MM.1S (cell line): ENCODE data around the gene PRMT5.
A peak's percentile ranks its signal among the peaks of the same experiment; 100 is the strongest.

Experiments used
- DNase-seq: peaks from one replicate; pipeline ENCODE4 v3.0.0-alpha.2; 2015
- H2AFZ ChIP-seq: fragments of 300-600 bp; sonication (generic); 2 replicates; pipeline ENCODE4 v1.6.0; 2016; ENCODE audit warnings: antibody characterized with exemption, low read length
- H3F3A ChIP-seq: fragments of 300-600 bp; sonication (generic); 2 replicates; pipeline ENCODE4 v1.6.1; 2016; ENCODE audit warnings: mild to moderate bottlenecking, antibody characterized with exemption, low read length, moderate library complexity, mixed read lengths; ENCODE audit not compliant: insufficient read depth
- H3K27ac ChIP-seq: fragments of 300-600 bp; sonication (generic); 2 replicates; pipeline ENCODE4 v1.5.1; 2016; ENCODE audit warnings: mild to moderate bottlenecking, low read length
- H3K27me3 ChIP-seq: fragments of 300-600 bp; sonication (generic); replicated peaks from 2 replicates; pipeline ENCODE4 v1.6.0; 2016; ENCODE audit warnings: low read length; ENCODE audit not compliant: insufficient read depth
- H3K36me3 ChIP-seq: fragments of 300-600 bp; sonication (generic); replicated peaks from 2 replicates; pipeline ENCODE4 v1.6.1; 2016; ENCODE audit warnings: mild to moderate bottlenecking, low read length, mixed read lengths; ENCODE audit not compliant: insufficient read depth
- H3K4me1 ChIP-seq: fragments of 300-600 bp; sonication (generic); 2 replicates; pipeline ENCODE4 v1.6.1; 2016; ENCODE audit warnings: low read length, mixed read lengths
- H3K4me2 ChIP-seq: fragments of 300-600 bp; sonication (generic); 2 replicates; pipeline ENCODE4 v1.6.0; 2016; ENCODE audit warnings: low read depth, low read length
- H3K4me3 ChIP-seq: fragments of 300-600 bp; sonication (generic); 2 replicates; pipeline ENCODE4 v1.5.1; 2016; ENCODE audit warnings: low read length, mixed read lengths
- H3K79me2 ChIP-seq: fragments of 300-600 bp; sonication (generic); 2 replicates; pipeline ENCODE4 v1.6.1; 2016; ENCODE audit warnings: mixed run types, low read length, mixed read lengths
- H3K9ac ChIP-seq: fragments of 300-600 bp; sonication (generic); 2 replicates; pipeline ENCODE4 v1.6.1; 2016; ENCODE audit warnings: low read length, mixed read lengths
- H3K9me2 ChIP-seq: fragments of 300-600 bp; sonication (generic); replicated peaks from 2 replicates; pipeline ENCODE4 v1.6.1; 2016; ENCODE audit warnings: mild to moderate bottlenecking, low read length, mixed read lengths; ENCODE audit not compliant: insufficient read depth
- H3K9me3 ChIP-seq: fragments of 300-600 bp; sonication (generic); replicated peaks from 2 replicates; pipeline ENCODE4 v1.6.1; 2016; ENCODE audit warnings: mild to moderate bottlenecking, low read length, mixed read lengths; ENCODE audit not compliant: insufficient read depth
- H4K20me1 ChIP-seq: fragments of 300-600 bp; sonication (generic); 2 replicates; pipeline ENCODE4 v1.6.1; 2016; ENCODE audit warnings: mild to moderate bottlenecking, low read length, moderate library complexity, mixed read lengths; ENCODE audit not compliant: insufficient read depth
- EZH2 ChIP-seq: fragments of 300-600 bp; sonication (generic); optimal IDR thresholded peaks from 2 replicates; pipeline ENCODE3; 2017; ENCODE audit warnings: low read depth, mild to moderate bottlenecking, antibody characterized with exemption, low read length, mixed read lengths
- EZH2phosphoT487 ChIP-seq: fragments of 300-600 bp; sonication (generic); IDR thresholded peaks from 2 replicates; pipeline ENCODE4 v1.6.1; 2018; ENCODE audit warnings: antibody characterized with exemption, low read length
- TF ChIP-seq, protein P1 (sequence below): fragments of 300-600 bp; sonication (generic); IDR thresholded peaks from 2 replicates; pipeline ENCODE4 v1.5.1; 2016; ENCODE audit warnings: antibody characterized with exemption, low read length, mixed read lengths

The PRMT5 gene

DNA sequence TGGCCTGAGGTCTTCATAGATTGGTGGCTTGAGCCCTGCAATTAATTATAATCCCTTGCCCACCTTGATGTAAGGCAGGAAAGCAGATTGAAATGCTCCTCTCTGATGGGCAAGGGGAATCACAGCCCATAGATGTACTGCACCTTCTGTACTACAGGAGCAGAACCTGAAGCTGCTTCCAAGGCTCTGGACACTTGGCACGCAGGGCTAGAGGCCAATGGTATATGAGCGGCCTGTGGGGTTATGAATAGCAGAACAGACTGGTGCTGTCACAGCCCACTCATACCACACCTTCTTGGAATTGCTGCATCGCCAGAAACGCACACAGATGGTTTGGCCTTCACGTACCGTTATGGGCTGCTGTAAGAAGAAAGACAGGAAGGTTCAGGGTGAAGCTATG lies 8.5 kb downstream of the PRMT5 start:
- Histone ChIP-seq H3K9ac (no peak overlapping the region), H3K27ac (no peak overlapping the region), H3K9me2 (no peaks in the 10 kb centered on the region), H4K20me1 (no peaks in the 10 kb centered on the region), H3K9me3 (no peaks in the 10 kb centered on the region), H3K36me3 (no peaks in the 10 kb centered on the region), H3K4me3 (no peak overlapping the region), H3F3A (0 out of 2 replicates have a peak, but pooled peaks cover 6% of the 10 kb centered on the region), H3K4me1 (peaks cover 11% of the 10 kb centered on the region; the same call in 1 of the 2 replicates), H3K4me2 (no peak overlapping the region), H3K27me3 (no peaks in the 10 kb centered on the region), H3K79me2 (peaks cover 30% of the 10 kb centered on the region), H2AFZ (no peak overlapping the region)
- DNase-seq, result no peak
- TF ChIP-seq EZH2, result no peak

DNA sequence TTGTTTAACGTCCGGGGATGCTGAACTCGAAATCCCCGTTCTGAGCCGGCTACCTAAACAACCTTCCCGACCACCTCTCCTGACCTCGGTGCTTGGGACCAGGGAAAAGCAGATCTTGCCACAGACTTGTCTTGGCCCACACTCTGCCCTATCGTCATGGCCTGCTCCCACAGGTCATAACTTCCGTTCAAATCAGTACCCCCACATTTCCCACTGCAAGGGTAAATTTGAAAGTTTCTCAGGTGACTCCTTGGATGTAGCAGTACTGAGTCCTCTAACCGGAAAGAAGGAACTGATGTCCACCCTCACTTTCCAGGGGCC lies 9.6 kb downstream of the PRMT5 start:
- Histone ChIP-seq H3K79me2 (peaks cover 41% of the 10 kb centered on the region), H3K4me1 (peaks cover 11% of the 10 kb centered on the region; the same call in 1 of the 2 replicates), H2AFZ (peak overlapping the region; percentile 42; the same call in 1 of the 2 replicates), H3K27me3 (no peaks in the 10 kb centered on the region), H3K9me2 (no peaks in the 10 kb centered on the region), H3K9ac (peak overlapping the region; percentile 60; the same call in 1 of the 2 replicates), H3K4me3 (peak overlapping the region; percentile 56), H3K9me3 (no peaks in the 10 kb centered on the region), H3F3A (0 out of 2 replicates have a peak, but pooled peaks cover 6% of the 10 kb centered on the region), H3K36me3 (no peaks in the 10 kb centered on the region), H3K4me2 (peak overlapping the region; percentile 76; the same call in 1 of the 2 replicates), H3K27ac (peak overlapping the region; percentile 82), H4K20me1 (no peaks in the 10 kb centered on the region)
- no peak for DNase-seq
- TF ChIP-seq EZH2phosphoT487 (no peak), EZH2 (no peak)
- TF ChIP-seq, protein P1, sequence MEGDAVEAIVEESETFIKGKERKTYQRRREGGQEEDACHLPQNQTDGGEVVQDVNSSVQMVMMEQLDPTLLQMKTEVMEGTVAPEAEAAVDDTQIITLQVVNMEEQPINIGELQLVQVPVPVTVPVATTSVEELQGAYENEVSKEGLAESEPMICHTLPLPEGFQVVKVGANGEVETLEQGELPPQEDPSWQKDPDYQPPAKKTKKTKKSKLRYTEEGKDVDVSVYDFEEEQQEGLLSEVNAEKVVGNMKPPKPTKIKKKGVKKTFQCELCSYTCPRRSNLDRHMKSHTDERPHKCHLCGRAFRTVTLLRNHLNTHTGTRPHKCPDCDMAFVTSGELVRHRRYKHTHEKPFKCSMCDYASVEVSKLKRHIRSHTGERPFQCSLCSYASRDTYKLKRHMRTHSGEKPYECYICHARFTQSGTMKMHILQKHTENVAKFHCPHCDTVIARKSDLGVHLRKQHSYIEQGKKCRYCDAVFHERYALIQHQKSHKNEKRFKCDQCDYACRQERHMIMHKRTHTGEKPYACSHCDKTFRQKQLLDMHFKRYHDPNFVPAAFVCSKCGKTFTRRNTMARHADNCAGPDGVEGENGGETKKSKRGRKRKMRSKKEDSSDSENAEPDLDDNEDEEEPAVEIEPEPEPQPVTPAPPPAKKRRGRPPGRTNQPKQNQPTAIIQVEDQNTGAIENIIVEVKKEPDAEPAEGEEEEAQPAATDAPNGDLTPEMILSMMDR, result no peak

DNA sequence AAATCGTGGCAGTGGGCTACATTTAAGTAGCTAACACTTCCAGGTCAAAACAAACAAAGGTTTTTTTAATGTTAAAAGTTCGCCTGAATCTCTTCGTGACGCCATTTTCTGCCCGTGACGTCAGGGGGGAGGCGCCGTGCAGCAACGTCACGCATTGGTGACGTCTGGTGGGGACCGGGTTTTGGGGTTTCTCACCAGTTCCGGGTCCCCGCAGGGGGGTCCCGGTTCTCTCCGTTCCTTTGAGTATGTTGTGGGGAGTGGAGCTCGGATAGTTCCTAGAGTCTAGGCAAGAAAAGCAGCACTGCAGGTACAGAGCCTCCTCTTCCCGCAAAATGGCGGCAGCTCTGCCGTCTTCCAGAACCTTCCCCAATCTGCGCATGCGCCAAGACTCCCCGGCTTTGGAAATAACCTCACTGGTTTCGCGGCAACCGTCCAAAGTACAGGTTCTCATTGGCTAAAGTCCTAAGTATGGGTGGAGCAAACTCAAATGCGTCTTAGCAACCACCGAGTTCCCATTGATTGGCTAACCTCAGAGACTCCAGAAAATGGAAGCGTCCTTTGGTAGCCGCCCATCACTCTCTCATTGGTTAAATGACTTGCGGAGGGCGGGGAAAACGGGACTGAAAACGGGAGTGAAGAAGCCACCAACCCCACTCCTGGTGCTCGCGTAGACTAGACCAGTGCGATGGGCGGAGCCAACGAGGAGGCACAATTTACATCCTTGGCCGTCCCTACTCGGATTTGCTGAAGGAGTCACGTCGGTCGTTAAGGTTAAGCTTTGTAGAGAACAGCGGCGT lies 10.2 kb downstream of the PRMT5 start, which contains the start of gene RBM23:
TSS of gene RBM23 (minus strand) at position 346 of the 797 bp plus-strand sequence.
- Histone ChIP-seq H3K9ac (peak within 1 kb of the TSS; percentile 97), H3K79me2 (peaks cover 43% of the 10 kb centered on the region), H2AFZ (peak within 1 kb of the TSS; percentile 72), H3K9me3 (no peaks in the 10 kb centered on the region), H3K4me2 (peak within 1 kb of the TSS; percentile 84), H3K9me2 (no peaks in the 10 kb centered on the region), H3K4me3 (peak within 1 kb of the TSS; percentile 97), H3K27ac (peak within 1 kb of the TSS; percentile 91), H3F3A (0 out of 2 replicates have a peak, but pooled peaks cover 6% of the 10 kb centered on the region), H3K36me3 (no peaks in the 10 kb centered on the region), H3K4me1 (peaks cover 11% of the 10 kb centered on the region; the same call in 1 of the 2 replicates), H4K20me1 (no peaks in the 10 kb centered on the region), H3K27me3 (no peaks in the 10 kb centered on the region)
- peak; percentile 97 for DNase-seq
- TF ChIP-seq, protein P1, result no peak
